ENCODE measurements around the gene RNF10.

DNA sequence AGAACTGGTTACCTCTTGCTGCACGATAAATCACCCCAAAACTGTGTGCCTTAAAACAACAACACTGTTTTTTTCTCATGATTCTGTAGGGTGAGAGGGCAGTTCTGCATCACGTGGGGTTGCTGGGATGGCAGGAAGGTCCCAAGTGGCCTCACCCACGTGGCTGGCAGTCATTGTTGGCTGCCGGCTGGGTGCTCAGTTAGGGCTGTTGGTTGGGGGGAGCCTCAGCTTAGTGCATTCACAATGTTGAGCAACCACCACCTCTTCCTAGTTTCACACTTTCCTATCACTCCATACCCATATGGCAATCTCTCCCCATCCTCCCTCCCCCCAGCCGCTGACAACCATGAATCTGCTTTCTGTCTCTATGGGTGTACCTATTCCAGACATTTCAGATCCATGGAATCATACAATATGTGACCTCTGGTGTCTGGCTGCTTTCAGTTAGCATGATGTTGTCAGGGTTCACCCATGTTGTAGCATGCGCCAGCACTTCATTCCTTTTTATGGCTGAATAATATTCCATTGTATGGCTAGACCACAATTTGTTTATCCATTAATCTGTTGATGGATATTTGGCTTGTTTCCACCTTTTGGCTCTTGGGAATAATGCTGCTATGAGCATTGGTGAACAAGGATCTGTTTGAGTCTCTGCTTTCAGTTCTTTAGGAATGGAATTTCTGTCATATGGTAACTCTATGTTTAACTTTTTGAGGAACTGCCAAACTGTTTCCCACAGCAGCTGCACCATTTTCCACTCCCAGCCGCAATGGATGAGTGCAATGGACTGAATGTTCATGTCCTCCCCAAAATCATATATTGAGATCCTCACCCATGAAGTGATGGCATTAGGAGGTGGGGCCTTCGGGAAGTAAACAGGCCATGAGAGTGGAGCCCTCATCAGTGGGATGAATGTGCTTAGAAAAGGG lies 58.2 kb downstream of the RNF10 start:
- TF ChIP-seq POLR2B (IDR thresholded peaks at IDR 0.05; ENCODE audit: low read depth, partially characterized antibody) (no peak), RAD51 (IDR thresholded peaks at IDR 0.05; ENCODE audit: borderline replicate concordance, low read depth) (no peak), KDM1A (IDR thresholded peaks at IDR 0.05) (no peak), ZNF282 (CRISPR knock-in tag; IDR thresholded peaks at IDR 0.05) (no peak), MAFF (IDR thresholded peaks at IDR 0.05; ENCODE audit: low read length) (no peak), SIN3A (IDR thresholded peaks at IDR 0.05; ENCODE audit: borderline replicate concordance in 2 of 2, control insufficient read depth in 1 of 2, low read depth in 2 of 2, low read length in 2 of 2) (no peak), KAT7 (CRISPR knock-in tag; IDR thresholded peaks at IDR 0.05; ENCODE audit: borderline replicate concordance) (no peak), ATF7 (IDR thresholded peaks at IDR 0.05) (no peak)

Measured in K562 (cell line).